ENCODE measurements around the gene CREB3. TPM values are rescaled to one million over a fixed set of nuclear protein-coding genes. Genes with fewer than 3 reads are reported as not detected.

Gene CREB3
- total and polyA plus RNA-seq, 9 of the 15 experiments (the other 6 are each of a cell fraction or from before 2014, with no cell fraction given) = 5.7 to 18.3 (median 14.9) TPM

DNA sequence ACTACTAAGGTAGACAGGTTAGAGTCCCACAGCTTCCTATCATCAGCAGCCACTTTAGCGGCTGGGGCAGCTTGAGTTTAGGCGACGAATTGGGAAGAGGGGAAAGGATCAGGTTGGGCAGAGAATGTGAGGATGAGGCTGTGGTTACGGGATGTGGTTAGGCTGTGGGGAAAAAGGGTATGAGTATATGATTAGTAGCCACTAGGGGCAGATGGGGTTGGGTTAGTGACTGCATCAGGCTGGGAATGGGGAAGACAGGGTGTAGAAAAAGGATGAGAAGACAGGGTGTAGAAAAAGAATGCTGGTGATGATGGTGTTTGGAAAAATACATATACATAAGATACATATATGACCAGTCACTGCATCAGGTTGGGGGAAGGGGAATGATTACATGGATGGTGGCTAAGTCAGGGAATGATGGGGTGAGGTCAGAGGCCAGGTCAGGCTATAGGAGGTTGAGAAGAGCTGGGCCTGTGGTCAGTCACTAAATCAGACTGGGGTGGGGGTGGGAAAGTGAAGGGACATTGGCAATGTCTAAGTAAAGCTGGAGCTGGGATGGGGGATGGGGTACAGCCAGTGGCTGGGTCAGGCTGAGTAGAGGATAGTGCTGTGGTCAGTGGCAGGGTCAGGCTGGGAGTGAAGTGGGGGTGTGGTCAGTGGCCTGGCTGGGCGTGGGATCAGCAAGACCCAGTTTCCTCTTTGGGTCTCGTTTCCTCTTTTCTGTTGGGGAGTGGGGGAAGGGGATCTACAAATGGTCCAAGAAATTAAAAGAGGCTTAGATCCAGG is 2.6 kb upstream of the CREB3 start (continued):
- TF ChIP-seq, protein P1, sequence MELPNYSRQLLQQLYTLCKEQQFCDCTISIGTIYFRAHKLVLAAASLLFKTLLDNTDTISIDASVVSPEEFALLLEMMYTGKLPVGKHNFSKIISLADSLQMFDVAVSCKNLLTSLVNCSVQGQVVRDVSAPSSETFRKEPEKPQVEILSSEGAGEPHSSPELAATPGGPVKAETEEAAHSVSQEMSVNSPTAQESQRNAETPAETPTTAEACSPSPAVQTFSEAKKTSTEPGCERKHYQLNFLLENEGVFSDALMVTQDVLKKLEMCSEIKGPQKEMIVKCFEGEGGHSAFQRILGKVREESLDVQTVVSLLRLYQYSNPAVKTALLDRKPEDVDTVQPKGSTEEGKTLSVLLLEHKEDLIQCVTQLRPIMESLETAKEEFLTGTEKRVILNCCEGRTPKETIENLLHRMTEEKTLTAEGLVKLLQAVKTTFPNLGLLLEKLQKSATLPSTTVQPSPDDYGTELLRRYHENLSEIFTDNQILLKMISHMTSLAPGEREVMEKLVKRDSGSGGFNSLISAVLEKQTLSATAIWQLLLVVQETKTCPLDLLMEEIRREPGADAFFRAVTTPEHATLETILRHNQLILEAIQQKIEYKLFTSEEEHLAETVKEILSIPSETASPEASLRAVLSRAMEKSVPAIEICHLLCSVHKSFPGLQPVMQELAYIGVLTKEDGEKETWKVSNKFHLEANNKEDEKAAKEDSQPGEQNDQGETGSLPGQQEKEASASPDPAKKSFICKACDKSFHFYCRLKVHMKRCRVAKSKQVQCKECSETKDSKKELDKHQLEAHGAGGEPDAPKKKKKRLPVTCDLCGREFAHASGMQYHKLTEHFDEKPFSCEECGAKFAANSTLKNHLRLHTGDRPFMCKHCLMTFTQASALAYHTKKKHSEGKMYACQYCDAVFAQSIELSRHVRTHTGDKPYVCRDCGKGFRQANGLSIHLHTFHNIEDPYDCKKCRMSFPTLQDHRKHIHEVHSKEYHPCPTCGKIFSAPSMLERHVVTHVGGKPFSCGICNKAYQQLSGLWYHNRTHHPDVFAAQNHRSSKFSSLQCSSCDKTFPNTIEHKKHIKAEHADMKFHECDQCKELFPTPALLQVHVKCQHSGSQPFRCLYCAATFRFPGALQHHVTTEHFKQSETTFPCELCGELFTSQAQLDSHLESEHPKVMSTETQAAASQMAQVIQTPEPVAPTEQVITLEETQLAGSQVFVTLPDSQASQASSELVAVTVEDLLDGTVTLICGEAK (IDR thresholded peaks at IDR 0.05) = no peak
- TF ChIP-seq, protein P1 (CRISPR knock-in tag; IDR thresholded peaks at IDR 0.05) = no peak
- TF ChIP-seq ZSCAN29 (IDR thresholded peaks at IDR 0.05) (no peak), NBN (IDR thresholded peaks at IDR 0.05; ENCODE audit: low read depth) (peak; percentile 64), ATF1 (CRISPR knock-in tag; IDR thresholded peaks at IDR 0.05) (no peak), ATF1 (tag; IDR thresholded peaks at IDR 0.05) (peak; percentile 40), TBL1XR1 (IDR thresholded peaks at IDR 0.05; ENCODE audit: low read length in 2 of 2) (peak in 1 of 2 experiments; percentile 33; a peak in 1 of 4 replicates), STAT5A (IDR thresholded peaks at IDR 0.05; ENCODE audit: borderline replicate concordance, low read length) (peak; percentile 5; the same call in 1 of the 2 replicates), CBFA2T3 (IDR thresholded peaks at IDR 0.05) (peak; percentile 44; the same call in 1 of the 2 replicates), EP400 (IDR thresholded peaks at IDR 0.05) (peak; percentile 40; the same call in 1 of the 2 replicates), NCOA4 (IDR thresholded peaks at IDR 0.05; ENCODE audit: partially characterized antibody) (peak; percentile 6), SP1 (CRISPR knock-in tag; IDR thresholded peaks at IDR 0.05) (0 out of 2 replicates have a peak, but pooled peaks have one; percentile 27), ZEB2 (IDR thresholded peaks at IDR 0.05) (peak; percentile 30; the same call in 1 of the 2 replicates), TARDBP (IDR thresholded peaks at IDR 0.05) (no peak), MYNN (IDR thresholded peaks at IDR 0.05) (peak; percentile 28; the same call in 1 of the 2 replicates), MYNN (CRISPR knock-in tag; IDR thresholded peaks at IDR 0.05) (no peak)
- TF ChIP-seq, protein P2, sequence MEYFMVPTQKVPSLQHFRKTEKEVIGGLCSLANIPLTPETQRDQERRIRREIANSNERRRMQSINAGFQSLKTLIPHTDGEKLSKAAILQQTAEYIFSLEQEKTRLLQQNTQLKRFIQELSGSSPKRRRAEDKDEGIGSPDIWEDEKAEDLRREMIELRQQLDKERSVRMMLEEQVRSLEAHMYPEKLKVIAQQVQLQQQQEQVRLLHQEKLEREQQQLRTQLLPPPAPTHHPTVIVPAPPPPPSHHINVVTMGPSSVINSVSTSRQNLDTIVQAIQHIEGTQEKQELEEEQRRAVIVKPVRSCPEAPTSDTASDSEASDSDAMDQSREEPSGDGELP (CRISPR knock-in tag; IDR thresholded peaks at IDR 0.05; ENCODE audit: borderline replicate concordance) = peak; percentile 40; the same call in 1 of the 2 replicates
- TF ChIP-seq, protein P3, sequence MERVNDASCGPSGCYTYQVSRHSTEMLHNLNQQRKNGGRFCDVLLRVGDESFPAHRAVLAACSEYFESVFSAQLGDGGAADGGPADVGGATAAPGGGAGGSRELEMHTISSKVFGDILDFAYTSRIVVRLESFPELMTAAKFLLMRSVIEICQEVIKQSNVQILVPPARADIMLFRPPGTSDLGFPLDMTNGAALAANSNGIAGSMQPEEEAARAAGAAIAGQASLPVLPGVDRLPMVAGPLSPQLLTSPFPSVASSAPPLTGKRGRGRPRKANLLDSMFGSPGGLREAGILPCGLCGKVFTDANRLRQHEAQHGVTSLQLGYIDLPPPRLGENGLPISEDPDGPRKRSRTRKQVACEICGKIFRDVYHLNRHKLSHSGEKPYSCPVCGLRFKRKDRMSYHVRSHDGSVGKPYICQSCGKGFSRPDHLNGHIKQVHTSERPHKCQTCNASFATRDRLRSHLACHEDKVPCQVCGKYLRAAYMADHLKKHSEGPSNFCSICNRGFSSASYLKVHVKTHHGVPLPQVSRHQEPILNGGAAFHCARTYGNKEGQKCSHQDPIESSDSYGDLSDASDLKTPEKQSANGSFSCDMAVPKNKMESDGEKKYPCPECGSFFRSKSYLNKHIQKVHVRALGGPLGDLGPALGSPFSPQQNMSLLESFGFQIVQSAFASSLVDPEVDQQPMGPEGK (CRISPR knock-in tag; IDR thresholded peaks at IDR 0.05; ENCODE audit: borderline replicate concordance) = peak; percentile 61; the same call in 1 of the 2 replicates
